Stomach (tissue), 9 donors: Measurements from ENCODE around the gene SLC27A2. TPM values are rescaled to one million over a fixed set of nuclear protein-coding genes. Genes with fewer than 3 reads are reported as not detected.

Source experiments
- DNase-seq, 2 donors: peaks; one replicate each; pipeline versions ENCODE4 v3.0.0 to v3.0.0-alpha.2; 2013 to 2019
- H3K27ac ChIP-seq, 5 donors: fragments of 200-600 bp in 4 of 5; sonication (generic) in 4 of 5; one replicate each; pipeline ENCODE4 v1.5.1; 2013 to 2019; ENCODE audit warnings: mild to moderate bottlenecking in 1 of 5, moderate library complexity in 1 of 5
- H3K27me3 ChIP-seq, 3 donors: fragments of 200-600 bp; sonication (generic); one replicate each; pipeline ENCODE4 v1.5.1; 2017 to 2019; ENCODE audit warnings: mixed run types in 1 of 3
- H3K36me3 ChIP-seq, 4 donors: fragments of 200-600 bp; sonication (generic); 1 replicate in 3 of 4; 2 replicates in 1 of 4; pipeline ENCODE4 v1.5.1; 2016 to 2019
- H3K4me1 ChIP-seq, 4 donors: fragments of 200-600 bp; sonication (generic); one replicate each; pipeline ENCODE4 v1.5.1; 2016 to 2019
- H3K4me3 ChIP-seq, 4 donors: fragments of 200-600 bp; sonication (generic) in 3 of 4; one replicate each; pipeline ENCODE4 v1.5.1; 2016 to 2019; ENCODE audit warnings: mild to moderate bottlenecking in 1 of 4
- H3K9me3 ChIP-seq, 4 donors: fragments of 200-600 bp; sonication (generic); one replicate each; pipeline ENCODE4 v1.5.1; 2016 to 2019
- EP300 ChIP-seq: sonication (generic); formaldehyde crosslinking; IDR thresholded peaks from one replicate; pipeline ENCODE4 v1.6.1; 2017; ENCODE audit warnings: antibody characterized with exemption
- POLR2A ChIP-seq, 4 donors: fragments of 450-650 bp; IDR thresholded peaks; one replicate each; pipeline ENCODE4 v1.6.1; 2016; ENCODE audit warnings: antibody characterized with exemption in 4 of 4, control low read depth in 2 of 4, mild to moderate bottlenecking in 1 of 4, moderate library complexity in 1 of 4
- POLR2AphosphoS5 ChIP-seq, 3 donors: sonication (generic); formaldehyde crosslinking; IDR thresholded peaks; one replicate each; pipeline ENCODE4 v1.6.1; 2016; ENCODE audit warnings: antibody characterized with exemption in 3 of 3
- WGBS, 5 donors: extraction: QIAGEN DNeasy Blood & Tissue Kit in 3 of 5; methylation state at CpG; one replicate each; pipeline versions ENCODE4 v1.1.5 to v1.1.7; 2013 to 2018; 5-methylcytosine and 5-hydroxymethylcytosine counted together
- intact Hi-C: fragments of 100-400 bp; cut with DNase I; formaldehyde crosslinking; loops from one replicate; pipeline ENCODE4 v1.15.1; 2023; ENCODE audit warnings: low total_unique reads
- polyA plus RNA-seq, 3 donors: library from polyadenylated mRNA; stranded (reverse); fragments of 200-250 nt; gene quantifications; one replicate each; pipeline ENCODE4 v1.2.3, GENCODE V29; 2013
- total RNA-seq, 5 donors: library from RNA; depleted of rRNA; stranded (reverse); fragments of >200 nt; gene quantifications; one replicate each; pipeline versions ENCODE4 v1.1.0 to v1.2.3, GENCODE V29; 2014 to 2016
- TF ChIP-seq, protein P1 (sequence below), 7 experiments: fragments of 450-650 bp in 4 of 7; fragments of 200-600 bp in 3 of 7; sonication (generic) in 3 of 7; IDR thresholded peaks; one replicate each; pipeline ENCODE4 v1.5.1; 2016 to 2019; ENCODE audit warnings: antibody characterized with exemption in 7 of 7, control low read depth in 2 of 7, mild to moderate bottlenecking in 1 of 7
- donor health status: healthy with polysubstance abuse.
- donor health status: Bipolar disorder and iron deficiency.
- donor health status: healthy.

SLC27A2 gene
- total and polyA plus RNA-seq, 8 donors = 0.61 to 53.6 (median 2.3) TPM; not detected in 2

DNA sequence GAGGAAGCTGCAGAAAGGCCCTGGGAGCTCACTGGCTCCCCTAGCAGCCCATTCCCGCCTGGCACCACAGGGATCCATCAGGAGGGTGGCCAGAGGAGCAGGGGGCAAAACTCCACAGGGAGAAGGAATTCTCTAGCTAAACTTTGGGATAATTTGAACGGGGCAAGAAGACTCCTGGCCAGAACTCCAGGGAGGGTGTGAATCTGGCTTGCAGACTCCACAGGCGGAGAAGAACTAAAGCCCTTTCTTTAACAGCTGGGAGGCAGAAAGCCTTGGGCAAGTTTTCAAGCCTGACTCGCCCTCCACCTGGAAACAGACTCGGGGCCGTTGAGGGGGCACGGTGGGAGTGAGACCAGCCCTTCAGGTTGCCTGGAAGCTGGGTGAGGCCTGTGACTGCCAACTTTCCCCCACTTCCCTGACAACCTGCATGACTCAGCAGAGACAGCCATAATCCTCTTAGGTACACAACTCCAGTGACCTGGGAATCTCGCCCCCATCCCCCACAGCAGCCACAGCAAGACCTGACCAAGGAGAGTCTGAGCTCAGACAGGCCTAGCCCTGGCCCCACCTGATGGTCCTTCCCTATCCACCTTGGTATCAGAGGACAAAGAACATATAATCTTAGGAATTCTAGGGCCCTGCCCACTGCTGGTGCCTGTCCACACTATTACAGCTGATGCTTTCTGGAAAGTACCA, 28.6 kb downstream of the SLC27A2 start:
- no peaks in the 10 kb centered on the region for H3K27me3 ChIP-seq
- peaks cover 0 to 12% (median 7%) of the 10 kb centered on the region in 4 donors for H3K9me3 ChIP-seq
- intact Hi-C loops = no loop called here
- peak; percentile 39 to 77 for DNase-seq
- H3K4me1 ChIP-seq = no peaks in the 10 kb centered on the region
- H3K36me3 ChIP-seq = no peaks in the 10 kb centered on the region
- H3K27ac ChIP-seq = no peak overlapping the region
- WGBS, 5 donors = 51 to 76% (median 55%) methylated on average over 8 of the region's 8 CpGs
- no peak for TF ChIP-seq EP300
- TF ChIP-seq POLR2A (IDR thresholded peaks at IDR 0.05) = no peak
- no peak for TF ChIP-seq POLR2AphosphoS5 (IDR thresholded peaks at IDR 0.05)
- TF ChIP-seq, protein P1, sequence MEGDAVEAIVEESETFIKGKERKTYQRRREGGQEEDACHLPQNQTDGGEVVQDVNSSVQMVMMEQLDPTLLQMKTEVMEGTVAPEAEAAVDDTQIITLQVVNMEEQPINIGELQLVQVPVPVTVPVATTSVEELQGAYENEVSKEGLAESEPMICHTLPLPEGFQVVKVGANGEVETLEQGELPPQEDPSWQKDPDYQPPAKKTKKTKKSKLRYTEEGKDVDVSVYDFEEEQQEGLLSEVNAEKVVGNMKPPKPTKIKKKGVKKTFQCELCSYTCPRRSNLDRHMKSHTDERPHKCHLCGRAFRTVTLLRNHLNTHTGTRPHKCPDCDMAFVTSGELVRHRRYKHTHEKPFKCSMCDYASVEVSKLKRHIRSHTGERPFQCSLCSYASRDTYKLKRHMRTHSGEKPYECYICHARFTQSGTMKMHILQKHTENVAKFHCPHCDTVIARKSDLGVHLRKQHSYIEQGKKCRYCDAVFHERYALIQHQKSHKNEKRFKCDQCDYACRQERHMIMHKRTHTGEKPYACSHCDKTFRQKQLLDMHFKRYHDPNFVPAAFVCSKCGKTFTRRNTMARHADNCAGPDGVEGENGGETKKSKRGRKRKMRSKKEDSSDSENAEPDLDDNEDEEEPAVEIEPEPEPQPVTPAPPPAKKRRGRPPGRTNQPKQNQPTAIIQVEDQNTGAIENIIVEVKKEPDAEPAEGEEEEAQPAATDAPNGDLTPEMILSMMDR (IDR thresholded peaks at IDR 0.05) = no peak
- H3K4me3 ChIP-seq = no peak overlapping the region

DNA sequence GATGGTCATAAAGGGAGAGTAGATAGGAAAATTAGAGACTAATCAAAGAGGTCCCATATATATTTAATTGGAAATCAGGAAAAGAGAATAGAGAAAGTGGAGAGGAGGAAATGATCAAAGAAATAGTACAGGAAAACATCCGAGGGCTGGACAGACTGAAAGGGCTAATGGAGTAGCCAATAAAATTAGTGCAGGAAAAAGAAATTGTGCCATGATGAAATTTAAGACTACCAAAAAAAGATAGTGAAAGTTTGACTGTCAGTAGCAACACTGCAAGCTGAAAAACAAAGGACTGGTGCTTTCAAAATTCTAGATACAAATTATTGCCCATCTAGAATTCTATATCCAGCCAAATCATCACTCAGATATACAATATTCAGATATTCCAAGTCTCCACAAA, 36.3 kb downstream of the SLC27A2 start:
- Histone ChIP-seq H3K27ac (no peak overlapping the region), H3K27me3 (no peaks in the 10 kb centered on the region), H3K4me1 (no peaks in the 10 kb centered on the region), H3K4me3 (no peak overlapping the region), H3K36me3 (no peaks in the 10 kb centered on the region), H3K9me3 (no peaks in the 10 kb centered on the region)
- intact Hi-C loops = no loop called here
- TF ChIP-seq, protein P1 (IDR thresholded peaks at IDR 0.05) = no peak
- TF ChIP-seq POLR2AphosphoS5 (IDR thresholded peaks at IDR 0.05) (no peak), POLR2A (IDR thresholded peaks at IDR 0.05) (no peak), EP300 (no peak)
- no peak for DNase-seq
- WGBS, 5 donors = 61 to 74% (median 70%) methylated on average over 1 of the region's 1 CpG

DNA sequence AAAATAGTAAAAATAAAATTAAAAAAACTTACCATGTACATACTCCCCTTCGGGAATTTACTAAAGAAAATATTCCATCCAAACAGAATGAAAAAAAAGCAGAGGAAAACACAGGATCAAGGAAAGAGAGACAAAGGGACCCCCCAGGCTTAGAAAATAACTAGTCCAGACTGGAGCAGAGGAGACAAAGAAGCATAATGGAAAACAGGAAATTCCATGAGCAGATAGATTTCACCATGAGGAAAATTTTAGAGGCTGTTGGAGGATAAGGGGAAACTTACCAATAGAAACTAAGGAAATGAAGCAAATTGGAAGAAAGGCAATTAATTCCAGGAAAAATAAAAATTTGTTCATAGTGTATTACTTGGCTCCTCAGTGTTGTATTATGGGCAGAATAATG, 36.7 kb downstream of the SLC27A2 start:
- WGBS, 5 donors = 66 to 98% (median 88%) methylated on average over 1 of the region's 1 CpG
- TF ChIP-seq POLR2AphosphoS5 (IDR thresholded peaks at IDR 0.05) = no peak
- TF ChIP-seq, protein P1 (IDR thresholded peaks at IDR 0.05) = no peak
- TF ChIP-seq EP300 = no peak
- TF ChIP-seq POLR2A (IDR thresholded peaks at IDR 0.05) = no peak
- Histone ChIP-seq H3K27ac (no peak overlapping the region), H3K36me3 (no peaks in the 10 kb centered on the region), H3K27me3 (no peaks in the 10 kb centered on the region), H3K4me1 (no peaks in the 10 kb centered on the region), H3K4me3 (no peak overlapping the region), H3K9me3 (no peaks in the 10 kb centered on the region)
- no peak for DNase-seq
- intact Hi-C loops = no loop called here

DNA sequence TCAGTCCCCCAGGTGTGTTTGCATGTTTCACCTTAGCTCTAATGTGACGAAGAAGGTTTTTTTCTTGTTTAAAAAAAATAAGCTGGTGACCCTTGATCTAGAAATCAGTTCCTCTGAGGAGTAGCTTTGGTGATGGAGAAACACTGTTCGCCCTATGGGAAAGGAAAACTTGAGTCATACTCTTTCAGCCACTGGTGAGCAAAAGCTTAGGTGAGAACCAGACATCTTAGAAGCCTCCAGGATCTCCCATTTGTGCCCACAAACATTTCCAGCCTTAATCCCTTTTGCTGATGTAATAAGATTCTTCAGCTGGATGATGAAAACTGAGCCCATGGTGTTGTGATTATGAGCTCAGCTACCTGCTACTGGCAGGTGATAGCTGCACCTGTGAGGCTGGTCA, 37.8 kb downstream of the SLC27A2 start:
- no peaks in the 10 kb centered on the region for H3K27me3 ChIP-seq
- no peaks in the 10 kb centered on the region for H3K9me3 ChIP-seq
- no peaks in the 10 kb centered on the region for H3K36me3 ChIP-seq
- intact Hi-C loops = no loop called here
- no peak overlapping the region for H3K27ac ChIP-seq
- 71 to 88% (median 81%) methylated on average over 2 of the region's 2 CpGs for WGBS, 5 donors
- DNase-seq = no peak
- no peaks in the 10 kb centered on the region for H3K4me1 ChIP-seq
- no peak for TF ChIP-seq POLR2A (IDR thresholded peaks at IDR 0.05)
- no peak for TF ChIP-seq EP300
- TF ChIP-seq POLR2AphosphoS5 (IDR thresholded peaks at IDR 0.05) = no peak
- TF ChIP-seq, protein P1 (IDR thresholded peaks at IDR 0.05) = no peak
- H3K4me3 ChIP-seq = no peak overlapping the region
